ENCODE results near the gene TP53. TPM values are rescaled to one million over a fixed set of nuclear protein-coding genes. Genes with fewer than 3 reads are reported as not detected.

The TP53 gene
- total RNA-seq, 4 donors from 2014 or later, result 14.7 to 16.3 (median 15.6) TPM

DNA sequence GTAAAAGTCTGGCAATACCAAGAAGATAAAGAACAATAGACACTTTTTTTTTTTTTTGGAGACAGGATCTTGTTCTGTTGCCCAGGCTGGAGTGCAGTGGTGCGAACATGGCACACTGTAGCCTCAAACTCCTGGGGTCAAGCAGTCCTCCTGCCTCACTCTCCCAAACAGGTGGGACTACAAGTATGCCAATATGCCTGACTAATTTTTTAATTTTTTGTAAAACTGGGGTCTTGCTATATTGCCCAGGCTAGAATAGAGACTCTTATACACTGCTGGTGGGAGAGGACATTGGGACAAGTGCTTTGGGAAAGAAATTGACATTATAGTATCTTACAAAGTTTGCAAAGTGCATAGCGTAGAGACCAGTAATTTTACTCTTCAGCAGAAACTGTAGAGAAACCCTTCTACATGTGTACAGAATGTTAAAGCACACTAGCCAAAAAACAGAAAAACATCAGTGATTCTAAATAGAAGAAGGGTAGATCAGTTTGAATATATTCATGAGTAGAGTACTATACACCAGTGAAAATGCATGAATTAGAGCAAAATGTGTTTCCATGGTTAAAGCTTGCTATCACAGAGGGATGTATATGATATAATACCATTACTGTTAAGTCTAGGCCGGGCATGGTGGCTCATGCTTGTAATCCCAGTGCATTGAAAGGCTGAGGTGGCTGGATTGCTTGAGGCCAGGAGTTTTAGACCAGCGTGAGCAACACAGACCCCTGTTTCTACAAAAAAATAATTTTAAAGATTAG lies 10.7 kb upstream of the TP53 start:
- Histone ChIP-seq H3K27ac (no peak overlapping the region), H3K9me3 (no peaks in the 10 kb centered on the region), H3K27me3 (peaks cover 23% of the 10 kb centered on the region), H3K4me3 (no peak overlapping the region), H3K4me1 (no peaks in the 10 kb centered on the region), H3K36me3 (peaks cover 0 to 58% of the 10 kb centered on the region in 2 donors)
- ATAC-seq, result no peak
- no peak for TF ChIP-seq EP300 (IDR thresholded peaks at IDR 0.05)
- no peak for TF ChIP-seq POLR2AphosphoS5 (IDR thresholded peaks at IDR 0.05)
- TF ChIP-seq, protein P1, sequence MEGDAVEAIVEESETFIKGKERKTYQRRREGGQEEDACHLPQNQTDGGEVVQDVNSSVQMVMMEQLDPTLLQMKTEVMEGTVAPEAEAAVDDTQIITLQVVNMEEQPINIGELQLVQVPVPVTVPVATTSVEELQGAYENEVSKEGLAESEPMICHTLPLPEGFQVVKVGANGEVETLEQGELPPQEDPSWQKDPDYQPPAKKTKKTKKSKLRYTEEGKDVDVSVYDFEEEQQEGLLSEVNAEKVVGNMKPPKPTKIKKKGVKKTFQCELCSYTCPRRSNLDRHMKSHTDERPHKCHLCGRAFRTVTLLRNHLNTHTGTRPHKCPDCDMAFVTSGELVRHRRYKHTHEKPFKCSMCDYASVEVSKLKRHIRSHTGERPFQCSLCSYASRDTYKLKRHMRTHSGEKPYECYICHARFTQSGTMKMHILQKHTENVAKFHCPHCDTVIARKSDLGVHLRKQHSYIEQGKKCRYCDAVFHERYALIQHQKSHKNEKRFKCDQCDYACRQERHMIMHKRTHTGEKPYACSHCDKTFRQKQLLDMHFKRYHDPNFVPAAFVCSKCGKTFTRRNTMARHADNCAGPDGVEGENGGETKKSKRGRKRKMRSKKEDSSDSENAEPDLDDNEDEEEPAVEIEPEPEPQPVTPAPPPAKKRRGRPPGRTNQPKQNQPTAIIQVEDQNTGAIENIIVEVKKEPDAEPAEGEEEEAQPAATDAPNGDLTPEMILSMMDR (IDR thresholded peaks at IDR 0.05), result no peak
- no peak for TF ChIP-seq POLR2A (IDR thresholded peaks at IDR 0.05)
- WGBS, 2 donors (ENCODE audit: low coverage in 1 of 2), result 92 to 98% methylated on average over 4 of the region's 4 CpGs

DNA sequence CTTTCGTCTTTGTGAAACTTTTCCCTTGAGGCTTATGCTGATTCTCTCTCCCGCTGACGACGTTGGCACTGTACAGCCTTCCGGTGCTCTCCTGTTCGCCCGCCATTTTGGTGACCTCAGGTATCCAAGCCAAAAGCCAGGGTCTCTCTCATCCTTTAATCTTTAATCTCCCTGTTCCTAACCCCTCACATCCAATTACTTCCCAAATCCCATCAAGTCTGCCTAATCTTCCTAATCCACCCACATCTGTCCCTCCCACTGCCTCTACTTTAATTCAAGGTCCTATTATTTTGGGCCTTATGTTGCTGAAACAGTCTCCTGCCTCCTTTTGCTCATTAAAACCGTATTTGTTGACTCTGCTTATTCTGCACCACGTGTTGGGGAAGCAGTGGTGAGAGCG lies 8.3 kb upstream of the TP53 start:
- 92 to 97% methylated on average over 5 to 9 of the region's 10 CpGs for WGBS, 2 donors (ENCODE audit: low coverage in 1 of 2)
- H3K36me3 ChIP-seq, result peaks cover 0 to 54% of the 10 kb centered on the region in 2 donors
- no peaks in the 10 kb centered on the region for H3K9me3 ChIP-seq
- H3K4me3 ChIP-seq, result no peak overlapping the region
- TF ChIP-seq POLR2AphosphoS5 (IDR thresholded peaks at IDR 0.05) (no peak), POLR2A (IDR thresholded peaks at IDR 0.05) (no peak), EP300 (IDR thresholded peaks at IDR 0.05) (no peak)
- TF ChIP-seq, protein P1 (IDR thresholded peaks at IDR 0.05), result no peak
- no peak for ATAC-seq
- H3K27me3 ChIP-seq, result no peaks in the 10 kb centered on the region
- H3K4me1 ChIP-seq, result no peaks in the 10 kb centered on the region
- no peak overlapping the region for H3K27ac ChIP-seq

DNA sequence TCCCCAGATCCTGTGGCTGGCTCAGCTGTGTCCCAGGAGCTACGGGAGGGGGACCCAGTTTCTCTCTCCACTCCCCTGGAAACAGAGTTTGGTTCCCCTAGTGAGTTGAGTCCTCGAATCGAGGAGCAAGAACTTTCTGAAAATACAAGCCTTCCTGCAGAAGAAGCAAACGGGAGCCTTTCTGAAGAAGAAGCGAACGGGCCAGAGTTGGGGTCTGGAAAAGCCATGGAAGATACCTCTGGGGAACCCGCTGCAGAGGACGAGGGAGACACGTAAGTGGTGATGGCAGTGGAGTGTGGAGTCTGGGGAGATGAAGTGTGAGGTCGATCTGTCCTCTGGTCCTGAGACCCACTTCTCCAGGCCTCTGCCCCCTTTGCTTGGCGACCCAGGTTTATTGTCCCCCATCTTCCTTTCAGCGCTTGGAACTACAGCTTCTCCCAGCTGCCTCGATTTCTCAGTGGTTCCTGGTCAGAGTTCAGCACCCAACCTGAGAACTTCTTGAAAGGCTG lies 1.6 kb upstream of the TP53 start:
- no peak for TF ChIP-seq POLR2A (IDR thresholded peaks at IDR 0.05)
- TF ChIP-seq, protein P1 (IDR thresholded peaks at IDR 0.05), result no peak
- no peak for TF ChIP-seq EP300 (IDR thresholded peaks at IDR 0.05)
- no peak for TF ChIP-seq POLR2AphosphoS5 (IDR thresholded peaks at IDR 0.05)
- H3K4me1 ChIP-seq, result peaks cover 3 to 40% (median 15%) of the 10 kb centered on the region in 3 donors
- peak overlapping the region; percentile 43 to 84 for H3K4me3 ChIP-seq
- H3K9me3 ChIP-seq, result no peaks in the 10 kb centered on the region
- peak overlapping the region; percentile 52 to 97 (median 96) for H3K27ac ChIP-seq
- H3K27me3 ChIP-seq, result no peaks in the 10 kb centered on the region
- H3K36me3 ChIP-seq, result peaks cover 0 to 26% of the 10 kb centered on the region in 2 donors
- no peak for ATAC-seq
- WGBS, 2 donors (ENCODE audit: low coverage in 1 of 2), result 11 to 19% methylated on average over 6 of the region's 13 CpGs

DNA sequence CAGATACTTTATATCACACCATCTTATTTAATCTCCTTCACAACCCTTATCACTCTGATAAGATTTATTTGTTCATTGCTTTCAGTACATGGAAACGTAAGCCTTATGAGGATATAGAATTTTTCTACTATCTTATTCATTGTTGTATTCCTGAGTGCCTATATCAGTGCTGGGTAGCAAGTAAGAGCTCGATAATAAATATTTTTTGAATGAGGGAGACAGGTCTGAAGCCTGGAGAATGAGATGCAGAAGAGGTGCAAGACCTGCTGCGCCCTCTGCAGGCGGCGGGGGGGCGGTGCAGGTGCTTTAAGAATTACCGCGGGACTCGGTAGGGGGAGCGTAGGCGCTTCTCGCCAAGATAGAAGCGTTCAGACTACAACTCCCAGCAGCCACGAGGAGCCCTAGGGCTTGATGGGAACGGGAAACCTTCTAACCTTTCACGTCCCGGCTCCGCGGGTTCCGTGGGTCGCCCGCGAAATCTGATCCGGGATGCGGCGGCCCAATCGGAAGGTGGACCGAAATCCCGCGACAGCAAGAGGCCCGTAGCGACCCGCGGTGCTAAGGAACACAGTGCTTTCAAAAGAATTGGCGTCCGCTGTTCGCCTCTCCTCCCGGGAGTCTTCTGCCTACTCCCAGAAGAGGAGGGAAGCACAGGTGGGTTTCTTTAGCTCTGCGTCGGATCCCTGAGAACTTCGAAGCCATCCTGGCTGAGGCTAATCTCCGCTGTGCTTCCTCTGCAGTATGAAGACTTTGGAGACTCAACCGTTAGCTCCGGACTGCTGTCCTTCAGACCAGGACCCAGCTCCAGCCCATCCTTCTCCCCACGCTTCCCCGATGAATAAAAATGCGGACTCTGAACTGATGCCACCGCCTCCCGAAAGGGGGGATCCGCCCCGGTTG lies 868 bp upstream of the TP53 start, which contains the start of gene WRAP53:
Gene WRAP53, plus strand, starts transcription at position 570 of the 900 bp plus-strand sequence. Its CDS starts 172 bp downstream, at position 742.
- TF ChIP-seq POLR2AphosphoS5 (IDR thresholded peaks at IDR 0.05) (peak; percentile 73), POLR2A (IDR thresholded peaks at IDR 0.05) (no peak)
- TF ChIP-seq, protein P1 (IDR thresholded peaks at IDR 0.05), result peak; percentile 96 to 99 (median 98)
- 0% methylated on average over 2 to 12 of the region's 51 CpGs for WGBS, 2 donors (ENCODE audit: low coverage in 1 of 2)
- Histone ChIP-seq H3K9me3 (no peaks in the 10 kb centered on the region), H3K4me1 (peaks cover 3 to 42% (median 15%) of the 10 kb centered on the region in 3 donors), H3K27me3 (no peaks in the 10 kb centered on the region), H3K36me3 (peaks cover 0 to 26% of the 10 kb centered on the region in 2 donors), H3K27ac (peak within 1 kb of the TSS; percentile 88 to 97 (median 96)), H3K4me3 (peak within 1 kb of the TSS; percentile 77 to 84)
- peak; percentile 96 for ATAC-seq
